ENCODE measurements around the gene TBCC.
"Not testable (repeated sequence)": the region's sequence is repeated elsewhere in the genome, so short reads cannot be mapped to it uniquely, and the experiment has no call there.

Gene TBCC

GRCh38 chr6:42769836-42770235 is 23.9 kb upstream of the TBCC start:
- no peak for DNase-seq

GRCh38 chr6:42769051-42769450 is 23.1 kb upstream of the TBCC start:
- DNase-seq = no peak

GRCh38 chr6:42766163-42766670 is 20.3 kb upstream of the TBCC start:
- no peak for DNase-seq

GRCh38 chr6:42764911-42765648 is 19.2 kb upstream of the TBCC start:
- DNase-seq = no peak

DNA sequence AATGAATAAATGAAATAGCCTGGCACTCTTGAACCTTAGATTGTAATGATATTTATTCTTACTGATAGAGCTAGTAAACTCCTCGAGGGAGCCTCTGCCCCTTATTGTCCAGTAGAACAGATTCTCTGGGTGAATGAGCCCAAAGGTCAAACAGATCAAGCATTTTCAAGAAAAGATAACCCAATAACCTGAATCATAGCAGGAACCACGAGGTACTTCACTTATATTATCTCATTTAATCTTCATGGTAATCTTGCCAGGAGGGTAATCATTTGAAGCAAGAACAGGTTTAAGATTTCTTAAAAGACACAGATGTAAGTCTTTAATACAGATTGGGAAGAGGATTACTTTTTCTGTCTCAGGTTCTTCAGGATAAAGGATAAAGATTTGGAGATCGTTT is 17.0 kb upstream of the TBCC start:
- no peak for DNase-seq

DNA sequence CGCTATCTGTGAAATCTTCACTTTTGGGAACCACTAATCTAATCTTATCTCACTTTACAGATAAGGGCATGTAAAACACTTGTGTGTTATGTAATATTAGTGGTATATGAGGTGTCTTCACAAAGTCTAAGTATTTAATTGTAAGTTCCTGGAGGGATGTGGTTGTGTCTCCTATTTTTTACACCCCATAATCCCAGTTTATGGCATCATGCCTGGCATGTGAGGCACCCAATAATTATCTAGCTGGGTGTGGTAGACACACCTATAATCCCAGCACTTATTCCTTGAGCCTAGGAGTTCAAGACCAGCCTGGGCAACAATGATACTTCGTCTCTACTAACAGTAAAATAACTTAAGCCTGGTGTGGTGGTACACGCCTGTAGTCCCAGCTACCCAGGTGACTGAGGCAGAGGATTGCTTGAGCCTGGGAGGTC is 16.5 kb upstream of the TBCC start:
- no peak for DNase-seq

- DNase-seq = no peak
Observed at GRCh38 chr6:42761287-42762067, 15.6 kb upstream of the TBCC start.

DNA sequence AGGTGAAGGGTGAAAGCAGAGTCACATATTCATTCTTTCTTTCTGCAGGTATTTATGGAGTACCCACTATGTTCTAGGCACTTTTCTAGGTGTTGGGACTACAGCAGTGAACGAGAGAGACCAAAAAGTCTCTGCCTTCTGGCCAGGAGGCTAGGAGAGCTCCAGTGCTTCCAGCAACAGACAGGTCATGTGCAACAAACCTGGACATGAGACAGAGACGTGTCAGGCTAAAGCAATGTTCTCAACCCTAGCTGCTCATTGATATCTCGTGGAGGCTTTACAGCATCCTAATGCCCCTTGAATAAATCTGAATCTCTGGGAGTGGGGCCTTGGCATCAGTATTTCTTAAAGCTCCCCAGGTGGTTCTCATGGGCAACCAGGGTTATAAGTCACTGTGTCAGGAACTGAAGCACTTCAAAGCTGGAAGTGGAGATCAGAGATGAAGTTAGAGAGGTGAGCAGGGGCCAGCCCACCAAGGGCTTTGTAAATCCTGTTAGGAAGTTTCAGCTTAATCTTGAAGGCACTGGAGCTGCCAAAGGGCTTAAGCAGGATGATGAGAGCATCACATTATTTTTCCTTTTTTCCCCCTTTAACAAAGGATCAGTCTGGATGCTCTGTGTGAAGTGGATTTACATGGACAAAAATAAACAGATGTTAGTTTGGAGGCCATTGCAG is 13.0 kb upstream of the TBCC start:
- DNase-seq = no peak

DNA sequence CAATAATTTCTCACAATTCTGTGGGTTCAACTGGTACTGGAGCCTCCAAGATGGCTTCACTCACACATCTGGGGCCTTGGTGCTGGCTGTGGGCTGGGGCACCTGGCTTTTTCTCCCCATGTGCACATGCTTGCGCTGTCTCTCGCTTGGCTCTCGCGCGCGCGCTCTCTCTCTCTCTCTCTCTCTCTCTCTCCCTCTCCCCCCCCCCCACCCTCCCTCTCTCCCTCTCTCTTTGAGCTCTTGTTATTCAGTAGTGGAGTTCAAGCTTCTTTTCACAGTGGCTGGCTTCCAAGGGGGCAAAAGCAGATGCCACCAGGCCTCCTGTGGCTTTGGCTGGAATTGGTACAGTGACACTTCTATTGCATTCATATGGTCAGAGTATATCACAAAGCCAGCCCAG is 10.8 kb upstream of the TBCC start:
- no peak for DNase-seq

DNA sequence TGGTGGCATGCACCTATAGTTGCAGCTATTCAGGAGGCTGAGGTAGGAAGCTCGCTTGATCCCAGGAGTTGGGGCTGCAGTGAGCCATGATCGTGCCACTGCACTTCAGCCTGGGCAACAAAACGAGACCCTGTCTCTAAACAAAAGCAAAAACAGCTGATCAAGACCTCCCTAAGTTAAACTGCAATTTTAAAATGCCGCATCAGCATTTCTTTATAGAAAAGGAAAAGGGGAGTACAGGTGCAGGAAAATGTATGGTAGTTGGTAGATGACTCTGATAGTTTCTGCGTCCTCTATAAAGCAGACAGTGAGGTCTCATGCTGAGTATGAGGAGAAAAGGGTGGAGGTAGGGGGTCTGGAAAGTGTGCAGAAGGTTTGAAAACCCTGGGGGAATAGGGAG is 8.9 kb upstream of the TBCC start:
- no peak for DNase-seq

- DNase-seq = no peak
Observed at GRCh38 chr6:42751055-42751454, 5.2 kb upstream of the TBCC start.

DNA sequence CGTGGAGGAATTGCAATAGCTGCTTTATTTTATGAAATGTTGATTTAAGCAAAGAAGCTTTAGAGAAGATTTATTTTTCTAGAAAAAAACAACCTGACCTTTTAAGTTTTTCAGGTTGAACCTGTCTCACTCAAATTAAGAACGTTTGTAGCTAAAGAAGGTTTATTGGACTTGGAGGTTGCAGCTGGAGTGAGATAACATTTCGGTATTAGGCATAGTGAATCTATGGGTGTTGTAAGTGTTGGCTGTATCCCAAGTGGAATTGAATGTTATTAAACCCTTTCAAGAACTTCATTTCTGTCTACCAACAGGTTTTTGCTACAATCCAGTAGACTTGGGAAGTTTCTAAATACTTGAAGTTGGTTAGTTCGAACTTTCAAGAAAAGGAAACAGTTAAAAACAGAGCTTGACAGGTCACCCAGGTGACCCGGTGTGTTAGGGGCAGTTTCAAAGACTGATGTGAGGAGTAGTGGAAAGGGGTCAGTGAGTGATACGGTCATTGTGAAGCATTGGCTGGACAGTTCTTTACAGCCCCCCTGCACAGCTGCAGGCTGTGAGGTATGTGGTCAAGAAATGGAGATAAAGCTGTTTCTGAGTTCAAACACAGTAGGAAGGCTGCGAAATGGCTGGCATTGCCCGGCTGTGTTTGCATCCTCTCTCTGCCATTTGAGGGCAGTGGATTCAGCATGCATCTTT is 2.4 kb upstream of the TBCC start:
- DNase-seq = no peak

DNA sequence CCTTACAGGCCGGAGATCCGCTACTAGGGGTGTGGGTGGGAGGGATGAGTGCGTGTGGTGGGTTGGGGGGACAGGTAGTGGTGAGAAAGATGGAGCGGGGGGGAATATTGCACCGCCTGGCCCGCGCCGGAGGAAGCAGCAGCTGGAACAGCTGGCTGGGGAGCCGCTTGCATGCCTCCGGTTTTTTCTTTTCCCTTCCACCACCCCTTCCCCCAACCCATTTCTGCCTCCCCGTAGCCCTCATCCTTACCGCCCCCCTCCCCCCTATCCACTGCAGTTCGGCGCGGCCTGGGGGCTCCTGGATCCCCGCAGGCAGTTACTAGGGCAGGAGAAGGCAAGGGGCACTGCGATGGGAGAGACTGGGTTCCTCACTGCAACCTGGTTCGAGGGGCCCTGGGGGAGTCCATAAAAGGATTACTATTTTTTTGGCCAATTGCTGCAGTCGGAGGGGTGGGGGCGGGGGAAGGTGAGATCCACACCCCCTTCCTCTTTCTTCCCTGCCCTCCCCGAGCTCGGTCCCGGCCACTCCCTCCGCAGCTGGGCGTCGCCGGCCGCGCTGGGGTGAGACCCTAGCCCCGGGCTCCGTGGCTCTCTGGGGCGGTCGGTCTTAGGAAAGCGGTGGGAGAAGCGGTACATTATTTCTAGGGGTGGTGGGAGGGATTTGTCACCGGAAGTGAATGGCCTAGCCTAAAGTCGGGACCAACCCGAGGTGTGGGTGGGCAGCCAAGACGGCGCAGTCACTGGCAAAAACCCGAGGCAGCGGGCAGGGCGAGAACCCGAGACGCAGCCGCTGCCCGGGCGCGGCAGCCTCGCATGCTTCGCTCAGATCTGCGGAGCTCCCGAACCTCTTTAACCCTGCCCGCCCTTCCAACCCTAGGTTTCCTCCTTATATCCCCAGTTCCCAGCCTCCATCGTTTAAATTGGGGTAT is 824 bp upstream of the TBCC start:
- peak; percentile 79 for DNase-seq

GRCh38 chr6:42745083-42745639 is 742 bp downstream of the TBCC start:
- DNase-seq = peak; percentile 60

DNA sequence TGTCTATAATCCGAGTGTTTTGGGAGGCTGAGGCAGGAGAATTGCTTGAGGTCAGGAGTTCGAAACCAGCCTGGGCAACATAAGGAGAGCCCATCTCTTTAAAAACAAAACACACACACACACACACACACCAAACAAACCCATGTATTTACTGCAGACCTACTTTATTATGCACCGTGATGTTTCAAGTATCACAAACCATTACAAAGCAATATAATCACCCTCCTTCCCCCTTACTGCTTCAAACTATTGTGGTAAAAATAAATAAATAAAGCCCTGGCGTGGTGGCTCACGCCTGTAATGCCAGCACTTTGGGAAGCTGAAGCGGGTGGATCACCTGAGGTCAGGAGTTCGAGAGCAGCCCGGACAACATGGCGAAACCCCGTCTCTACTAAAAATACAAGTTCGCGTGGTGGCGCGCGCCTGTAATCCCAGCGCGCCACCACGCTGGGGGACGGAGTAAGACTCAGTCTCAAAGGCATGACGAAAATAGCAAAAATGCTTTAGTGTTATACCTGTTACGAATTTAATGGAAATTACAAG is 1.5 kb downstream of the TBCC start:
- no peak for DNase-seq

- DNase-seq = no peak
Observed at GRCh38 chr6:42742116-42742894, 3.6 kb downstream of the TBCC start.

- DNase-seq = no peak
Observed at GRCh38 chr6:42740725-42741124, 5.2 kb downstream of the TBCC start.

DNA sequence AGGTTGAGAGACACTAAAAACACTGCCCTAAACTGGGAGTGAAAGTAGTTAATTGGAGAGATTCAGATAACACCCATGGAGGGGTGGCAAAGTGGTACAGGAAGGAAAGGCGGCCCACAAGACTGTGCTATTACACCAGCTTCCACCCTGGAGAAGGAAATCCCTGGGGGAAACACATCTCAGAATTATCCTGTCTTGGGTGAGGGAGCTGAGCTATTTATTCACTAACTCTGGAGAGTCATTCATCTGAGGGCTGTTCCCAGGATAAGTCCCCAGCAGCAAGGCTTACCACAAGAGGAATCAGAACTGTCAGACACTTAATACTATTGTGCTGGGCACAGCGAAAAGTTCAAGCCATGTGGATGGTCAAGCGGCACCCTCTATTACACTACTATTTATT is 9.9 kb downstream of the TBCC start:
- no peak for DNase-seq

DNA sequence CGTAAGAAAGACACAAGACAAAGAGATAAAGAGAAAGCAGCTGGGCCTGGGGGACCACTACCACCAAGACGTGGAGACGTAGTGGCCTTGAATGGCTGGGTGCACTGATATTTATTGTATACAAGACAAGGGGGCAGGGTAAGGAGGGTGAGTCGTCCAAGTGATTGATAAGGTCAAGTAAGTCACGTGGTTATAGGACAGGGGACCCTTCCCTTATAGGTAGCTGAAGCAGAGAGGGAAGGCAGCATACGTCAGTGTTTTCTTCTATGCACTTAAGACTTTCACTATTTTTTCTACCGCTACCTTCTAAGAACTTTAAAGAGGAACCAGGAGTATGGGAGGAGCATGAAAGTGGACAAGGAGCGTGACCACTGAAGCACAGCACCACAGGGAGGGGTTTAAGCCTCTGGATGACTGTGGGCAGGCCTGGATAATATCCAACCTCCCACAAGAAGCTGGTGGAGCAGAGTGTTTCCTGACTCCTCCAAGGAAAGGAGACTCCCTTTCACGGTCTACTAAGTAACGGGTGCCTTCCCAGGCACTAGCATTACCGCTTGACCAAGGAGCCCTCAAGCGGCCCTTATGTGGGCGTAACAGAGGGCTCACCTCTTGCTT is 11.9 kb downstream of the TBCC start:
- not testable (repeated sequence) for DNase-seq

GRCh38 chr6:42729731-42730130 is 16.2 kb downstream of the TBCC start:
- no peak for DNase-seq

Data from KG1 (cell line).